Activated CD8-positive, alpha-beta memory T cell treated with anti-CD3 and anti-CD28 coated beads for 1 hour (primary cell): ENCODE data around the gene CNTNAP4.

Experiments used
- DNase-seq, 2 donors: peaks; one replicate each; pipeline ENCODE4 v3.0.0-alpha.2; 2020; ENCODE audit warnings: low read depth in 1 of 2; ENCODE audit errors: extremely low read depth in 1 of 2

Gene CNTNAP4

GRCh38 chr16:76303637-76304314 lies 26.6 kb downstream of the CNTNAP4 start:
- DNase-seq = no peak

- no peak for DNase-seq
Measured at GRCh38 chr16:76309639-76310335, 32.6 kb downstream of the CNTNAP4 start.

DNA sequence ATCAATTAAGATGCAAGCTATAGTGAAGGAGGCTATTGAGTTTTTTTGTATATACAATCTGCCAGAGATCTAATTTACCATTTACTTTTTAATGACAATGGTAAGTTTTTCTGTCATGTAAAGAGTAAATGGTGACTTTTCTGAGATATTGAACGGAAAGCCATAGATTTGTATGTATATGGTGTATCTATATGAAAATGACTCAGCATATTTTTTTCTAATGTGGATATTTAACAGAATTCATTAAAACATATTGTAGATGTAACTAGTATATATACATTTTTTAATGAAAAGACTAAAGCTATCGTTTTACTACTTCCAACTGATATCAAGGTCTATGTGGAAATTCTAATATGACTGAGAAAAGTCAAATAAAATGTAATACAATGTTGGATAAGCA lies 34.1 kb downstream of the CNTNAP4 start:
- no peak for DNase-seq

DNA sequence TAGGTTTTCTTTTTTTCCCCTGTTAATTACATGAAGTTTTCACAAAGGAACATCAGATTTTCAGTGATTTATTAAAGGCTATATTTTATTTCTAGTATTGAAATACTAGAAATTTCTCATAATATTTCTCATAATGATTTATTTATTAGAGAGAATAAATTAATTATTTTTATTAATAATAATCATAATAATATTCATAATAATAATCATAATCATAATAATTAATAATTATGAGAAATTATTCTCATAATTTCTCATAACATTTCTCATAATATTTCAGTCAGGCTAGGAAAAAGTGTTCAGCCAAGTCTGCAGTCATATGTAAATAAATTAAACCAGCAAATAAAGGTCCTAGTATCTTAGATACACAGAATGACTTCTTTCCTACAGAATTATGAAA lies 41.4 kb downstream of the CNTNAP4 start:
- DNase-seq = no peak

- no peak for DNase-seq
Measured at GRCh38 chr16:76329106-76329505, 51.9 kb downstream of the CNTNAP4 start.

DNA sequence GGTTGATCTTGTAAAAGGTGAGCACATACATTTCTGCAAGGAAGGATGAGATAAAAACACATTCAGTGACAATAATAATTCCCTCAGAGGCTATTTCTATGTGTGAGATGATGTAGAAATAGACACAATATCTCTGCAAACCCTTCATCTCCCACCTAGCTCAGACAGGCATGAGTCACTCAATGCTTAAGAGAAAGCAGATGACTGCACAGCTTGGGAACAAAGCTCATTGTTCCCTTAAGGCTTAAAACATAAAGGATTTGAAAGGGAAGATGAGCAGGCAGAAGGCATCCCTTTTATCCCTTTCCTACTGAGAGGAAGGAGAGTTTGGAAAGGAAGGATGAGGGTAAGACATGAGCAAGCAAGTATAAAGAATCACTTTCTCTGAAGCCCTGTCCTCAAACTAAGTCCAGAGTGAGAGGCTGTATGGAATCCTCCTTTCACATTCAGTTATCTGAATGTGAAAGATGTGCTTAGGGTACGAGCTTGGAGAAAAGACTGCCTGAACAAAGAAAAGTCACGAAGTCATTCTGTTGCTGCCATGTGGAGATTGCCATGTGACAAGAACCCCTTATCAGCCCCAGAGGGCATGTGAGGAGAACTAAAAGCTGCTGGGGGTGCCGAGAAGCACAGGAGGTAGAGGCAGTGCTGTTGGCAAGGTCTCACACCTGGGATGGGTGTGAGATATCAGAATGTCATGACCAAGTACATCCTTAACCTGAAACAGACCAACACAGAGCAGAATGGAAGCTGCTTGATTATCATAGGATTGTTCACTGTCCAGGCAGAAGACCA lies 58.2 kb downstream of the CNTNAP4 start:
- DNase-seq = no peak

DNA sequence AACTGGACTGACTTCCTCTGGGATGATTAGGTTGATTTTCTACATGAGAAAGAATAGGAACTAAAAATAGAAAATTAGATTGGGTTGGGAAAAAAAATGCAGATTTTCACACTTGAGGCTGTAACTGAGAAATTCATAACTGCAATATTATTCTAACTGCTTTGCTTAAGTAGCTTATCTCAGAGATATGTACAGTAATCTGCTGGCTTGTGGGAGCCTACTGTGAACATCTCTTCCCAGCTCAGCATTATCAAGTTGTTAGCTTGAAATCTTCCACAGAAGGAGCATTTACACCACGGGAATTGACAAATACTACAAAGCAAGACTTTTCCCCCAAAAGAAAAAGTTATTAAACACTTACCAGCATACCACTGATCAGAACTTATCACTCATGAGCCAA lies 58.9 kb downstream of the CNTNAP4 start:
- DNase-seq = no peak

DNA sequence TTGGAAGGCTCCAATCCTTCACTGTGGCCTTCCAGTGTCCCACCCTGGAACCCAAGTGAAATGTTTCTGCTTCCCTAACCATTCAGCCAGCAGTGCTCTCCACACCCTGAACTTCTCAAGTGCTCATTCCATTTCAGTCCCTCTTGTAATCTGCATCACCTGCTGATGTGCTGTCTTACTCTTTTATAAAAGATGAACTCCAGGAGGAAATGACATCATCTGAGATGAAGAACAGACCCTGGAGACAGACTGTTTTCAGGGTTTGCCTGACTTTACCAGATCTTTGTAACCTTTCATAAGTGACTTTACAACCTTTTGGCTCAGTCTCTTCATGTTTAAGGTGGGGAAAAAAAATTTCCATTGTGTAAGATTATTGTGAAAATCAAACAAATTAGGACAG lies 61.3 kb downstream of the CNTNAP4 start:
- DNase-seq = no peak

GRCh38 chr16:76343769-76344168 lies 66.6 kb downstream of the CNTNAP4 start:
- no peak for DNase-seq

DNA sequence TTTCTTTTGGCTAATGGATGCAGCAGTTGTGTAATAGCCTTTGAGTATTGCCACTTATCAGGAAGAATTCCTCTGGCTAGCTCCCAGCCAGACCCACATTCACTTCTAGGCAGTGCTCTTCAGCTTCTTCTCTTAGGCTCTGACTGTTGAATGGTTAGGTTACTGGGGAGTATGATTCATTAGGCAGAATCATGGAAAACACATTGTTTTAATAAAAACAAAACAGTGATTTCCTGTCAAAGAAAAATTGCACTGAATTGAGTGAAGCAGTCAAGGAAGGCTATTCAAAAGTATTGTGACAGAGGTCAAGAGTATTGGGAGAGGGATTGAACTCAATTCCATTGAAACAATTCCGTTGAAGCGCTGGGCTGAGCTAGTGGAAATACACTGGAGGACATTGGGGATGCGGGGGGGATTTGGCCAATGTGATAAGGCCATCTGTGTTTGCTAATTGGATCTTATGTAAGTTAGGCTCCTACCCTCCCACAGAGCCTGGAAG lies 68.0 kb downstream of the CNTNAP4 start:
- DNase-seq = no peak

- DNase-seq = no peak
Measured at GRCh38 chr16:76346210-76346609, 69.0 kb downstream of the CNTNAP4 start.

DNA sequence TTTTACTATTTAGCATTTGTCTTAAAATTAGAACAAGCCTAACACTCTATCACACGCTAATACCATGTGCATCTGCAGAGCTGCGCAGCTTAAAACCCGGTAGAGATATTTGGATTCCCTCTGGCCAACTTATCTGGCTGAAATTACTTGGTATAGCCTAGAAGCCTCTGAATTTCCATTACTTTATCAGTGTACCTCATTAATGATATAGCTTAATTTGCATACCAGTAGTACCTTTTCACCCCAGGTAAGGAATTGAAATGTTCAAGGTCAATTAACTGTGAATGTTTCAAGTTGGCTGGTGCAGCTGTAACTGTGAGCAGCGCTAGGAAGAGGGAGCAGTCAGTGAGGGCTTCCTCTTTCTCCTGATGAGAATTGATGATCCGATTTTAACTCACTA lies 74.2 kb downstream of the CNTNAP4 start:
- no peak for DNase-seq

- DNase-seq = no peak
Measured at GRCh38 chr16:76360404-76360803, 83.2 kb downstream of the CNTNAP4 start.

DNA sequence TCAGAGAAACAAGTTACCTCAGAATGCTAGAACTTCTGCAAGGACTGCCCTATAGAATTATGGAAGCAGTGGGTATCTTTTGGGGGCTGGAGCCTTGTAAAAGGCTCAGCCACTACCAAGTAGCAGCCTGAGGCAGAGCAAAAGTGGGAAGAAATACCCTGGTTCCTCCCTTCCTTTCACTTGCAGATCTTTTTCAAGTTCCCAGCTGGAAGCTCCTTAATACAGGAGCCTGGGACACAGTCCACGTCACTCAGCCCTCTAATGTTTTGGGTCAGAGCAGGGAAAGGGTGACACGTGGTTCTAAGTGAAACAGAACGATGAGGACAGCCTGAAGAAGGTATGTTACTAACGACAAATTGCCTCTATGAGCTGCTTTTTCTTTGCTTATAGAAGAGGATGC lies 93.1 kb downstream of the CNTNAP4 start:
- no peak for DNase-seq

DNA sequence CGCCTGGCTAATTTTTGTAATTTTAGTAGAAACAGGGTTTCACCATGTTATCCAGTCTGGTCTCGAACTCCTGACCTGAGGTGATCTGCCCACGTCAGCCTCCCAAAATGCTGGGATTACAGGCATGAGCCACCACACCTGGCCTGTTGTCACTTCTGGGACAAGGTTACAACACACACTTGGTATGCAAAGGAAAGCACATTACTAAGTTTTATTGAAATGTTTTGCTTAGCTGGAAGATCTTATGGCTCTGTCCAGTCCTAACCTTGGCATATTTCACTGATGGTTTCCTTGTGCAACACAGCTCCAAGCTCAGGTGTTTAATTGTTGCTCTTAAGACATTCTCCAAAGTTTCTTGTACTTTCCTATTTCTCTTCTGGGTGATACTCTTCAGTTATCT lies 94.2 kb downstream of the CNTNAP4 start:
- no peak for DNase-seq

- DNase-seq = no peak
Measured at GRCh38 chr16:76373998-76374397, 96.8 kb downstream of the CNTNAP4 start.

DNA sequence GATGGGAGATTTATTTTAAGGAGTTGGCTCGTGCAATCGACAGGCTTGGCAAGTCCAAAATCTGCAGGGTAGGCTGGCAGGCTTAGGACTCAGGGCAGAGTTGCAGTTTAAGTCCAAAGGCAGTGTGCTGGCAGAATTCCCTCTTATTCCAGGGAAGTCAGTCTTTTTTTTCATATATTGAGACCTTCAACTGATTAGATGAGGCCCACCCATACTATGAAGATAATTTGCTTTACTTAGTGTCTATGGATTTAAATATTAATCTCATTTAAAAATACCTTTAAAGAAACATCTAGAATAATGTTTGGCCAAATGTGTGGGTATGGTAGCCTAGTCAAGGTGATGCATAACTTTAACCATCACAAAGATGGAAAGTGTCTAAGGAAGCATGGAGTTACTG lies 99.8 kb downstream of the CNTNAP4 start:
- no peak for DNase-seq

GRCh38 chr16:76378020-76378419 lies 100.8 kb downstream of the CNTNAP4 start:
- DNase-seq = no peak

GRCh38 chr16:76381096-76381495 lies 103.9 kb downstream of the CNTNAP4 start:
- DNase-seq = no peak

DNA sequence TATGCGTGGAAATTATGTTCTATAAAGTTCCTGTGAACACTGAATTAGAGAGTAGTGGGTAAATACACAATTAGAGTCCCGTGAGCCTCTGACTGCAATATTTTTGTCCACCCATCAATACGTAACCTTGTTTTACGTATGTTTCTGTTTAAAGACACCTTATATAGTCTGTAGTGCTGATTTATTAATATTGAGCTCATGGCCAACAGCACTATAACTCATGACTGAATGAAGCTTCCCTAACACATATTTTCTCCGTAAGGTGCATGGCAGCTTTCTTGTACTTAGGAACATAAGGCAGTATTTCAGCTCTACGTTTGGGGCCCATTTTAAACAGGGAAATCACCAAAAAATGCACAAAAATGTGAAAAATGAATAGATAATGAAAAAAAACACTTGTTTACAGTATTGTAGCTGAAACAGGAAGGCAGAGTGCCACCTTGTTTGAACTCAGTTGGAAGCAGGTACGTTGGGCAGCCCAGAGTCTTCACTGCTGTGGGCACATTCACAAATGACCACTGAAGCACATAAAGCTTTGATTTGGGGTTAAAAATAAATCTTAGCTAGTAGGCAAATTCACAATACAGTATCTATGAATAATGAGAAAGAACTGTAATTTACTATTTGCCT lies 108.5 kb downstream of the CNTNAP4 start:
- DNase-seq = no peak

GRCh38 chr16:76386784-76387183 lies 109.6 kb downstream of the CNTNAP4 start:
- DNase-seq = no peak
